ENCODE measurements around the gene PM20D1.

The PM20D1 gene

DNA sequence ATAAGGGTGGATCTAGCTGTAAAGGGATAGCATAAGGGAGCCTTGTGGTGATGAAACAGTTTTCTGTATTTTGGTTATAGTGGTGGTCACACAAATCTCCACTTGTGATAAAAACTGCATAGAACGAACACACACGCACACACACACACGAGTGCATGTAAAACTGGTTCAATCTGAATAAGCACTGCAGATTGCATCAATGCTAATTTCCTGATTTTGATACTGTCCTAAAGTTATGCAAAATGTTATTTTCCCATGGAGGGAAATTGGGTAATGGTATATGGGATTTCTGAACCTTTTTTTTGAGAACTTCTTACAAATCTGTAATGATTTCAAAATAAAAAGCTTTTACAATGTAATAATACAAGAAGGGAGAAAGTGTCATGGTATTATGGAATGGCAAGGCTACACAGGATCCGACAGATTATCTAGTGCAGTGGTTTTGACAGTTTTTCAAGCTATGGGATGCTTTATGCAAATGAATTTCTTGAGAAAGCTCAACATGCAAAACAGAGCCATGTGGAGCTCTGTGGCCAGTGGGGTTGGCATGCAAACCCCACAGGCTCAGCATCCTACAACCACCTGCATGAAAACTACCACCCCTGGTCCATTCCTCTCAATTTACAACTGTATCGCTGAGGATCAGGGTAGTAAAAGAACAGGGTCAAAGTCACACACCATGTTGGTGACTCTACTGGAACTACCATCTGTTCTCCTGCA lies 55.8 kb downstream of the PM20D1 start:
- no peak for TF ChIP-seq CTCF (IDR thresholded peaks at IDR 0.05; ENCODE audit: control insufficient read depth, extremely low read depth, insufficient read depth)
- no peak for DNase-seq (ENCODE audit: low read depth)
- no peak overlapping the region for H3K4me3 ChIP-seq (ENCODE audit: low read depth, low read length)

DNA sequence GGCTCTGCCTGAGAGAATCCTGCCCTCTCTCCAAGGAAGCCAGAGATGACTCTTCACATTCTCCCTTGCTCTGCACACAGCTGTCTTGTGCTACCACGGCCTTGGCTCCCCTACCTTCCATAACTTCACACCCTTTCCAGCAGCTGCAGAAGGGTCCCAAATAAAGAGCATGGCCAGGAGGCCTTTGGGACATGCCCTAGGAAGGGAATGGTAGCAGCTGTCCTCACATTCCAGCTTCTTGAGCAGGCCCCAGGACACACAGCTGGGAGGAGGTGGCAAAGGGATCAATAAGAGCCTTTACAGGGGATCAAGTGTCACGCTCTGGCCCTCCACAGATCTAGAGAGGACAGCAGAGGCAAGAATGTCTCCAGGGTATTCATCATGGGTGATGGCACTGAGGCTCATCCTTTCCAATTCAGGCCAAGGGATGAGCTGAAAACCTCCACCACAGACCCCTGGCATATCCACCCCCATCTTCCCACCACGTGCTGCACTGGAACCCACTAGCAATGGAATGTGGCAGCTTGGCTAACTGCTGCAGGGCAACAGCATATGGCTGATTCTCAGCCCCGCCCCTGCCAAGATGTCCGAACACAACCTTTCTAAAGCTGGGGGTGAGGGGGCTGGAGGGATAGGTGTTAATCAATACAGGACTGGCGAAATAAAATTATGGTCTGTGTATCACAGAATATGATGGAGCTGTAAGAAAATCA lies 56.8 kb downstream of the PM20D1 start:
- H3K4me3 ChIP-seq (ENCODE audit: low read depth, low read length) = no peak overlapping the region
- no peak for DNase-seq (ENCODE audit: low read depth)
- TF ChIP-seq CTCF (IDR thresholded peaks at IDR 0.05; ENCODE audit: control insufficient read depth, extremely low read depth, insufficient read depth) = no peak

DNA sequence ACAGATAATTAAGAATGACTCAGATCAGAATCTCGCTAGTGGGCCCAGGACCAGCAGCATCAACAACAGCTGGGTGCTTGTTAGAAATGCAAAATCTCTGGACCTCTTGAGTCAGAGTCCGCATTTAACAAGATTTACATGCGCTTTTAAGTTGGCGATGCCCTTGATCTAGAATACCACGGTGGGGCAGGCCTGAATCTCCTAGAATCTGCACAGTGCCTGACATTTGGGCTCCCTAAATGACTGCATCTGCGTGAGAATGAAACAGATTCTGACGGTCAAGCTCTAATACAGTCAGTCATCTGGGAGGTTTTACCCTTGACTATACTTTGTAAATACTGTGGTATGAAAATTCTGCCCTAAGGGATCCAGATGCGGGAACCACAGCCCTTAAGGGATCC lies 57.5 kb downstream of the PM20D1 start:
- H3K4me3 ChIP-seq (ENCODE audit: low read depth, low read length) = no peak overlapping the region
- no peak for DNase-seq (ENCODE audit: low read depth)
- TF ChIP-seq CTCF (IDR thresholded peaks at IDR 0.05; ENCODE audit: control insufficient read depth, extremely low read depth, insufficient read depth) = no peak

- no peak for DNase-seq (ENCODE audit: low read depth)
- TF ChIP-seq CTCF (IDR thresholded peaks at IDR 0.05; ENCODE audit: control insufficient read depth, extremely low read depth, insufficient read depth) = peak; percentile 85
- no peak overlapping the region for H3K4me3 ChIP-seq (ENCODE audit: low read depth, low read length)
Observed at GRCh38 chr1:205791568-205792180, 58.3 kb downstream of the PM20D1 start.

GRCh38 chr1:205787287-205787916 lies 62.5 kb downstream of the PM20D1 start:
- no peak for TF ChIP-seq CTCF (IDR thresholded peaks at IDR 0.05; ENCODE audit: control insufficient read depth, extremely low read depth, insufficient read depth)
- no peak overlapping the region for H3K4me3 ChIP-seq (ENCODE audit: low read depth, low read length)

GRCh38 chr1:205786601-205787000 lies 63.3 kb downstream of the PM20D1 start:
- no peak overlapping the region for H3K4me3 ChIP-seq (ENCODE audit: low read depth, low read length)
- TF ChIP-seq CTCF (IDR thresholded peaks at IDR 0.05; ENCODE audit: control insufficient read depth, extremely low read depth, insufficient read depth) = no peak
- DNase-seq (ENCODE audit: low read depth) = no peak

More at GRCh38 chr1:205787287-205787916, 62.5 kb downstream of the PM20D1 start:
- DNase-seq (ENCODE audit: low read depth) = no peak

Measured in LNCaP clone FGC (cell line).